Measurements from ENCODE around the gene MOCS1. TPM values are rescaled to one million over a fixed set of nuclear protein-coding genes. Genes with fewer than 3 reads are reported as not detected.

MOCS1 gene
- total and polyA plus RNA-seq, 2 donors from 2014 or later = 25.9 to 41.3 TPM

- no peak overlapping the region for H3K27ac ChIP-seq (ENCODE audit: low read depth in 2 of 2, low read length in 2 of 2)
- no peaks in the 10 kb centered on the region for H3K9me3 ChIP-seq (ENCODE audit: control insufficient read depth in 2 of 3, insufficient read depth in 1 of 3, low read length in 3 of 3)
- H3K4me1 ChIP-seq (ENCODE audit: control insufficient read depth in 2 of 3, insufficient read depth in 2 of 3, low read depth in 1 of 3, low read length in 3 of 3) = peaks cover 0 to under 1% (median 0%) of the 10 kb centered on the region in 3 donors
- intact Hi-C loops (cut with DNase I) = no loop called here
- no peak overlapping the region for H3K9ac ChIP-seq (ENCODE audit: low read length in 3 of 3)
- no peak for TF ChIP-seq CTCF (IDR thresholded peaks at IDR 0.05; ENCODE audit: borderline replicate concordance, extremely low read depth, insufficient read depth)
- no peaks in the 10 kb centered on the region for H3K36me3 ChIP-seq (ENCODE audit: control insufficient read depth in 2 of 3, insufficient read depth in 3 of 3, low read length in 3 of 3)
- H3K4me3 ChIP-seq (ENCODE audit: low read length in 3 of 3) = no peak overlapping the region
- H3K27me3 ChIP-seq (ENCODE audit: control insufficient read depth, insufficient read depth, low read length) = no peaks in the 10 kb centered on the region
- DNase-seq (no peak), FAIRE-seq (no peak)
Measured at GRCh38 chr6:39898625-39899024, 35.6 kb downstream of the MOCS1 start.

- DNase-seq (no peak), FAIRE-seq (no peak)
- Histone ChIP-seq H3K36me3 (ENCODE audit: control insufficient read depth in 2 of 3, insufficient read depth in 3 of 3, low read length in 3 of 3) (no peaks in the 10 kb centered on the region), H3K27me3 (ENCODE audit: control insufficient read depth, insufficient read depth, low read length) (no peaks in the 10 kb centered on the region), H3K27ac (ENCODE audit: low read depth in 2 of 2, low read length in 2 of 2) (no peak overlapping the region), H3K9me3 (ENCODE audit: control insufficient read depth in 2 of 3, insufficient read depth in 1 of 3, low read length in 3 of 3) (no peaks in the 10 kb centered on the region), H3K4me1 (ENCODE audit: control insufficient read depth in 2 of 3, insufficient read depth in 2 of 3, low read depth in 1 of 3, low read length in 3 of 3) (peaks cover 0 to 2% (median 0%) of the 10 kb centered on the region in 3 donors), H3K4me3 (ENCODE audit: low read length in 3 of 3) (no peak overlapping the region), H3K9ac (ENCODE audit: low read length in 3 of 3) (no peak overlapping the region)
- TF ChIP-seq CTCF (IDR thresholded peaks at IDR 0.05; ENCODE audit: borderline replicate concordance, extremely low read depth, insufficient read depth) = no peak
- intact Hi-C loops (cut with DNase I) = no loop called here
Measured at GRCh38 chr6:39897698-39898097, 36.6 kb downstream of the MOCS1 start.

DNA sequence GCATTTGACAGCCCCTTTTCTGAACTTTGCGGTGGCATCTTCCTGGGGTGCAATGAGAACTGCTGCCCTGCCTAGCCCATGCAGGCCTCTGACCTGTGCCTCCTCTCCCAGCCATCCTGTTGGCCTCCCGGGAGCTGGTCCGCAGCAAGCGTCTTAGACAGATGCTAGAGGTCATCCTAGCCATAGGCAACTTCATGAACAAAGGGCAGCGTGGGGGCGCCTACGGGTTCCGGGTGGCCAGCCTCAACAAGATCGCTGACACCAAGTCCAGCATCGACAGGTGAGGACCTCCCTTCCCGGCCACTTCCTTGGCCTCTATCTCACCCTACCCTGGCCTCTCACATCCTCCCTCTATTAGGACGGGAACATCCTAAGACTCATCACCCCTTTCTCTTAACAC is 37.6 kb downstream of the MOCS1 start:
- H3K9ac ChIP-seq (ENCODE audit: low read length in 3 of 3) = no peak overlapping the region
- FAIRE-seq (no peak), DNase-seq (no peak)
- intact Hi-C loops (cut with DNase I) = no loop called here
- no peaks in the 10 kb centered on the region for H3K9me3 ChIP-seq (ENCODE audit: control insufficient read depth in 2 of 3, insufficient read depth in 1 of 3, low read length in 3 of 3)
- H3K4me1 ChIP-seq (ENCODE audit: control insufficient read depth in 2 of 3, insufficient read depth in 2 of 3, low read depth in 1 of 3, low read length in 3 of 3) = peaks cover 0 to 2% (median 0%) of the 10 kb centered on the region in 3 donors
- TF ChIP-seq CTCF (IDR thresholded peaks at IDR 0.05; ENCODE audit: borderline replicate concordance, extremely low read depth, insufficient read depth) = no peak
- no peaks in the 10 kb centered on the region for H3K27me3 ChIP-seq (ENCODE audit: control insufficient read depth, insufficient read depth, low read length)
- no peak overlapping the region for H3K4me3 ChIP-seq (ENCODE audit: low read length in 3 of 3)
- H3K36me3 ChIP-seq (ENCODE audit: control insufficient read depth in 2 of 3, insufficient read depth in 3 of 3, low read length in 3 of 3) = no peaks in the 10 kb centered on the region
- no peak overlapping the region for H3K27ac ChIP-seq (ENCODE audit: low read depth in 2 of 2, low read length in 2 of 2)

GRCh38 chr6:39893286-39893685 is 41.0 kb downstream of the MOCS1 start:
- H3K9me3 ChIP-seq (ENCODE audit: control insufficient read depth in 2 of 3, insufficient read depth in 1 of 3, low read length in 3 of 3) = no peaks in the 10 kb centered on the region
- H3K27me3 ChIP-seq (ENCODE audit: control insufficient read depth, insufficient read depth, low read length) = no peaks in the 10 kb centered on the region
- H3K4me1 ChIP-seq (ENCODE audit: control insufficient read depth in 2 of 3, insufficient read depth in 2 of 3, low read depth in 1 of 3, low read length in 3 of 3) = peaks cover 0 to 2% (median 0%) of the 10 kb centered on the region in 3 donors
- no peak overlapping the region for H3K9ac ChIP-seq (ENCODE audit: low read length in 3 of 3)
- DNase-seq (no peak), FAIRE-seq (no peak)
- no peak overlapping the region for H3K27ac ChIP-seq (ENCODE audit: low read depth in 2 of 2, low read length in 2 of 2)
- no peak for TF ChIP-seq CTCF (IDR thresholded peaks at IDR 0.05; ENCODE audit: borderline replicate concordance, extremely low read depth, insufficient read depth)
- intact Hi-C loops (cut with DNase I) = no loop called here
- no peaks in the 10 kb centered on the region for H3K36me3 ChIP-seq (ENCODE audit: control insufficient read depth in 2 of 3, insufficient read depth in 3 of 3, low read length in 3 of 3)
- H3K4me3 ChIP-seq (ENCODE audit: low read length in 3 of 3) = no peak overlapping the region
